ENCODE data around the gene RYR1. TPM values are rescaled to one million over a fixed set of nuclear protein-coding genes. Genes with fewer than 3 reads are reported as not detected.

Gene RYR1
- total RNA-seq, 1 experiment from 2014 or later = 34.2 TPM

DNA sequence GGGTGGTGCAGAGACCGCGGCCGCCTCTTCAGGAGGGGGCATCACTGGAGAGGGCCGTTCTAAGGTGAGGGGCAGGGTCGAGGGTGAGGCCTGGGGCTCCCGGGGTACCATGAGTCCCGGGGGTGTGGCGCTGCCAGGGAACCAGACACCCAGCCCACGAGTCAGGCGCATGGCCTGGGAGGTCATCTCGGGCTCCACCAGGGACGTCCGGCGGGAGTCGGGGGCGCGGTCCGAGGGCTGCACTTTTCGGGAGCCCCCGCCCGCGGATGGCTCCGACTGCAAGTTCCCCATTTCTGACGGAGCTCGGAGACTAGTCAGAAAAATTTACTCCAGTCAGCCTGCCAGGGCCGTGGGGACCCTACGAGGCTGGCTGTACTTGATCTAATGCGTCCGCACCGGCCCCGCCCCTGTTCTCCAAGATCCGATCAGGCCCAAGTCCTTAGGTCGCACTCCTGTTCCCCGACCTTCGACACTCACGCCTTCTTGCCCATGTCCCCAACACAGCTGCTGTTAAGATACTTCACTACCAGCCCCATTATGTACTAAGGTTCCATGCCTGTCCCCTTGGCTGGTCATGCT is 46.4 kb upstream of the RYR1 start:
- ATAC-seq = peak; percentile 13
- peak overlapping the region; percentile 74; the same call in 1 of the 2 replicates for H3K27ac ChIP-seq (ENCODE audit: low read length)

DNA sequence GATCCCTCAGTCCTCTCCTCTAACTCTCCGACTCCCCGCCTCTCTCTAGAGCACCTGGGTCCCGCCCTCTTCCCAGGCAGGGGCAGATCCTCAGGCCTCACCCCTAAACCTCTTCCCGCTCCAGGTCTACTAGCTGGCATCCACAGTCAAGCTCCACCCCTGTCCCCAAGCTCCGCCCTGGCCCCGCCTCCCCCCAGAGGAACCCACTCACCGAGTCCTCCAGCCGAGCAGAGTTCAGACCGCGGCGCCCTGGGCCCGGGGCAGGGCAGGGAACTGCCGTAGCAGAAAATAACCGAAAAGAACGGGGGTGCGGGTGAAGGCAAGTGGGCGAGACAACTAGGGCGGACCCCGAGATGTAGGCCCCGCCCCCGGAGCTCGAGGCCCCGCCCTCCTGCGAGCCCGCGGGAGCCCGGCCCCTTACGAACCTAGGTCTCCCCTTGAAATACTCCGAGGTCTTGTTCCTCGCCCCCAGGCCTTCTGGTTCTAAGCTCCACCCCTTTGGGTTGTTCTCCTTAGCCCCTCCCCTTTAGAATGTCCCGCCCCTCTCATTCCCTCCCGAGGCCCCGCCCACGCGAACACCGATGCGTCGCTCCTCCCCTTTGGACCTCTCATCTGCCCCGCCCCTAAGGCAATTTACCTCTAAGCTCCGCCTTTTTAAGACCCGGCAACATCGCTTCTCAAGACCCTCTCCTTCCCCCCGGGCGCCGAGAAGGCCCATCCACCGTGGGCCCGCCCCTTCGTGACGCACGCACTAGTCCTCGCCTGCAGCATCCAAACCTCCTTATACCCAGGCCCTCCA is 45.7 kb upstream of the RYR1 start, which contains the start of gene GGN:
Gene GGN (minus strand): TSS at position 485 of the 799 bp plus-strand sequence. CDS start 773 bp downstream, outside the sequence.
- Histone ChIP-seq H3K27me3 (ENCODE audit: control insufficient read depth, insufficient read depth, low read length) (no peaks in the 10 kb centered on the region), H3K36me3 (ENCODE audit: control insufficient read depth, insufficient read depth, low read length) (peaks cover 4% of the 10 kb centered on the region), H3K4me3 (ENCODE audit: low read depth in 2 of 2, low read length in 2 of 2) (peak within 1 kb of the TSS; percentile 55 to 93), H3K4me1 (ENCODE audit: control insufficient read depth, insufficient read depth, low read length) (peaks cover 11% of the 10 kb centered on the region), H3K27ac (ENCODE audit: low read length) (peak within 1 kb of the TSS; percentile 76), H3K9me3 (ENCODE audit: control insufficient read depth, insufficient read depth, low read depth, low read length) (no peaks in the 10 kb centered on the region)
- TF ChIP-seq, protein P1, sequence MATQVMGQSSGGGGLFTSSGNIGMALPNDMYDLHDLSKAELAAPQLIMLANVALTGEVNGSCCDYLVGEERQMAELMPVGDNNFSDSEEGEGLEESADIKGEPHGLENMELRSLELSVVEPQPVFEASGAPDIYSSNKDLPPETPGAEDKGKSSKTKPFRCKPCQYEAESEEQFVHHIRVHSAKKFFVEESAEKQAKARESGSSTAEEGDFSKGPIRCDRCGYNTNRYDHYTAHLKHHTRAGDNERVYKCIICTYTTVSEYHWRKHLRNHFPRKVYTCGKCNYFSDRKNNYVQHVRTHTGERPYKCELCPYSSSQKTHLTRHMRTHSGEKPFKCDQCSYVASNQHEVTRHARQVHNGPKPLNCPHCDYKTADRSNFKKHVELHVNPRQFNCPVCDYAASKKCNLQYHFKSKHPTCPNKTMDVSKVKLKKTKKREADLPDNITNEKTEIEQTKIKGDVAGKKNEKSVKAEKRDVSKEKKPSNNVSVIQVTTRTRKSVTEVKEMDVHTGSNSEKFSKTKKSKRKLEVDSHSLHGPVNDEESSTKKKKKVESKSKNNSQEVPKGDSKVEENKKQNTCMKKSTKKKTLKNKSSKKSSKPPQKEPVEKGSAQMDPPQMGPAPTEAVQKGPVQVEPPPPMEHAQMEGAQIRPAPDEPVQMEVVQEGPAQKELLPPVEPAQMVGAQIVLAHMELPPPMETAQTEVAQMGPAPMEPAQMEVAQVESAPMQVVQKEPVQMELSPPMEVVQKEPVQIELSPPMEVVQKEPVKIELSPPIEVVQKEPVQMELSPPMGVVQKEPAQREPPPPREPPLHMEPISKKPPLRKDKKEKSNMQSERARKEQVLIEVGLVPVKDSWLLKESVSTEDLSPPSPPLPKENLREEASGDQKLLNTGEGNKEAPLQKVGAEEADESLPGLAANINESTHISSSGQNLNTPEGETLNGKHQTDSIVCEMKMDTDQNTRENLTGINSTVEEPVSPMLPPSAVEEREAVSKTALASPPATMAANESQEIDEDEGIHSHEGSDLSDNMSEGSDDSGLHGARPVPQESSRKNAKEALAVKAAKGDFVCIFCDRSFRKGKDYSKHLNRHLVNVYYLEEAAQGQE (IDR thresholded peaks at IDR 0.05; ENCODE audit: insufficient read depth in 1 of 2, low read depth in 2 of 2, low read length in 1 of 2) = no peak
- TF ChIP-seq, protein P2, sequence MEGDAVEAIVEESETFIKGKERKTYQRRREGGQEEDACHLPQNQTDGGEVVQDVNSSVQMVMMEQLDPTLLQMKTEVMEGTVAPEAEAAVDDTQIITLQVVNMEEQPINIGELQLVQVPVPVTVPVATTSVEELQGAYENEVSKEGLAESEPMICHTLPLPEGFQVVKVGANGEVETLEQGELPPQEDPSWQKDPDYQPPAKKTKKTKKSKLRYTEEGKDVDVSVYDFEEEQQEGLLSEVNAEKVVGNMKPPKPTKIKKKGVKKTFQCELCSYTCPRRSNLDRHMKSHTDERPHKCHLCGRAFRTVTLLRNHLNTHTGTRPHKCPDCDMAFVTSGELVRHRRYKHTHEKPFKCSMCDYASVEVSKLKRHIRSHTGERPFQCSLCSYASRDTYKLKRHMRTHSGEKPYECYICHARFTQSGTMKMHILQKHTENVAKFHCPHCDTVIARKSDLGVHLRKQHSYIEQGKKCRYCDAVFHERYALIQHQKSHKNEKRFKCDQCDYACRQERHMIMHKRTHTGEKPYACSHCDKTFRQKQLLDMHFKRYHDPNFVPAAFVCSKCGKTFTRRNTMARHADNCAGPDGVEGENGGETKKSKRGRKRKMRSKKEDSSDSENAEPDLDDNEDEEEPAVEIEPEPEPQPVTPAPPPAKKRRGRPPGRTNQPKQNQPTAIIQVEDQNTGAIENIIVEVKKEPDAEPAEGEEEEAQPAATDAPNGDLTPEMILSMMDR (IDR thresholded peaks at IDR 0.05) = no peak
- TF ChIP-seq TCF7L2 (IDR thresholded peaks at IDR 0.05; ENCODE audit: low read depth, low read length) (no peak), SIN3A (IDR thresholded peaks at IDR 0.05; ENCODE audit: borderline replicate concordance, insufficient read depth, low read depth, low read length) (no peak), POLR2AphosphoS5 (IDR thresholded peaks at IDR 0.05; ENCODE audit: low read depth, low read length) (peak; percentile 77; the same call in 1 of the 2 replicates)
- DNase-seq (ENCODE audit: low read depth, low spot score) = peak; percentile 94
- ChIA-PET CTCF (interaction anchor here (0.5 to 1.5 kb wide), 9 partner anchors 12 to 487 kb away, joined by 3 to 20 read pairs (median 4); partner anchors contain the start of genes FAM98C and PSMD8), POLR2A (interaction anchor here (0.5 to 1.2 kb wide), 7 partner anchors 10 to 1007 kb away, joined by 3 to 24 read pairs (median 5); no protein-coding TSS in a partner anchor)
- in situ Hi-C loops (cut with HindIII; ENCODE audit: low pct_unique_long_range_greater_than_20kb, low sequenced_read_pairs) = no loop called here
- peak; percentile 83 for ATAC-seq
- BruUV-seq (replicated peaks) = no TSS peak
- intact Hi-C loops (cut with micrococcal nuclease; ENCODE audit: unreplicated experiment) = no loop called here

More for the DNA sequence above, 46.4 kb upstream of the RYR1 start:
- no peak for DNase-seq (ENCODE audit: low read depth, low spot score)
- in situ Hi-C loops (cut with HindIII; ENCODE audit: low pct_unique_long_range_greater_than_20kb, low sequenced_read_pairs) (no loop called here), intact Hi-C loops (cut with micrococcal nuclease; ENCODE audit: unreplicated experiment) (no loop called here)
- BruUV-seq (replicated peaks) = no TSS peak
- Histone ChIP-seq H3K36me3 (ENCODE audit: control insufficient read depth, insufficient read depth, low read length) (peaks cover 4% of the 10 kb centered on the region), H3K4me3 (ENCODE audit: low read depth in 2 of 2, low read length in 2 of 2) (peak overlapping the region; percentile 55 to 93), H3K27me3 (ENCODE audit: control insufficient read depth, insufficient read depth, low read length) (no peaks in the 10 kb centered on the region), H3K9me3 (ENCODE audit: control insufficient read depth, insufficient read depth, low read depth, low read length) (no peaks in the 10 kb centered on the region), H3K4me1 (ENCODE audit: control insufficient read depth, insufficient read depth, low read length) (peaks cover 10% of the 10 kb centered on the region)
- TF ChIP-seq SIN3A (IDR thresholded peaks at IDR 0.05; ENCODE audit: borderline replicate concordance, insufficient read depth, low read depth, low read length) (no peak), TCF7L2 (IDR thresholded peaks at IDR 0.05; ENCODE audit: low read depth, low read length) (no peak), POLR2AphosphoS5 (IDR thresholded peaks at IDR 0.05; ENCODE audit: low read depth, low read length) (no peak; the same call in 1 of the 2 replicates)
- TF ChIP-seq, protein P2 (IDR thresholded peaks at IDR 0.05) = no peak
- TF ChIP-seq, protein P1 (IDR thresholded peaks at IDR 0.05; ENCODE audit: insufficient read depth in 1 of 2, low read depth in 2 of 2, low read length in 1 of 2) = no peak
- ChIA-PET POLR2A (interaction anchor here (1.0 to 1.2 kb wide), 3 partner anchors 9 to 13 kb away, joined by 3 to 6 read pairs (median 3); no protein-coding TSS in a partner anchor), CTCF (interaction anchor here (0.6 to 1.5 kb wide), 4 partner anchors 15 to 248 kb away, joined by 4 to 20 read pairs (median 12); partner anchors contain the start of gene FAM98C)
